ENCODE measurements around the gene B9D2.
"Not testable (repeated sequence)": the region's sequence is repeated elsewhere in the genome, so short reads cannot be mapped to it uniquely, and the experiment has no call there.

Gene B9D2

DNA sequence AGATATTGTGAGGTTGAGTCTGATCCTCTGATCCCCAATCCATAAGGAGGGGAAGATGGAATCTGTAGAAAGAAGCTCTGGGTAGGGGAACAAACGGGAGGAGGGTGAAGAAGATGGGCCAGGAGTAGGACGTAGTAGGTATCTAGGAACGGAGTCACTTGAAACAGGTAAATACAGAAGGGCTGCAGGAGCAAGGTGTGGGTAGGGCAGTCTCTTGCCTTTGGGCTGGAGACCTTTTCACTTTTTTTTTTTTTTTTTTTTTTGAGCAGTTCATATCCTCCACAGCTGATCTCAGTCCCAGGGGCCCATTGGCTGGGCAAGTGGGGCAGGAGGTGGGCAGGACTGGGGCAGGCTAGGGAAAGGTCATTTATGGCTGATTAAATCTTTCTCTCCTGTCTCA is 35.1 kb upstream of the B9D2 start:
- Mint-ChIP-seq H3K9me3 (no peaks in the 10 kb centered on the region), H3K27me3 (ENCODE audit: low read depth) (no peaks in the 10 kb centered on the region), H3K27ac (peak overlapping the region; percentile 18), H3K4me1 (ENCODE audit: low read depth) (peaks cover 29% of the 10 kb centered on the region), H3K4me3 (peak overlapping the region; percentile 97), H3K36me3 (ENCODE audit: low read depth) (peaks cover 4% of the 10 kb centered on the region)

DNA sequence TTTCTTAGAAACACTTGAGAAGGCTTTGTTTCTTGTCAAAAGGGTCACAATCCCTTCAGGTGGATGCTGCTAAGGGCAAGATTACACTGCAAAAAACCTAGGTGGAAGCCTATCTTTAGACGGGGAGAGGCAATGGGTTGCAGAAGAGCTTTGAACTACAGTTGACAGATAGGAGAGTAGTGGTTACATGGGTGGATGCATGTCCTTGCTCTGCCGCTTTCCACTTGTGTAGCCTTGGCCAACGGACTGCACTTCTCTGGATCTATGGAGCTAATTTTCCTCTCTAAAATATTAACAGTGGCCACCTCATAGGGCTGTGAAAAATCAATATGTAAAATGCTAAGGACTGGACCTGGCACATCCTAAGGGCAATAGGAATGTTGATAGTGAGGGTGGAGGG is 34.6 kb upstream of the B9D2 start:
- H3K27ac Mint-ChIP-seq, result peak overlapping the region; percentile 100
- no peaks in the 10 kb centered on the region for H3K9me3 Mint-ChIP-seq
- H3K27me3 Mint-ChIP-seq (ENCODE audit: low read depth), result no peaks in the 10 kb centered on the region
- peaks cover 29% of the 10 kb centered on the region for H3K4me1 Mint-ChIP-seq (ENCODE audit: low read depth)
- H3K4me3 Mint-ChIP-seq, result peak overlapping the region; percentile 97
- H3K36me3 Mint-ChIP-seq (ENCODE audit: low read depth), result peaks cover 4% of the 10 kb centered on the region

GRCh38 chr19:41398050-41398418 is 34.1 kb upstream of the B9D2 start:
- H3K27me3 Mint-ChIP-seq (ENCODE audit: low read depth), result no peaks in the 10 kb centered on the region
- H3K9me3 Mint-ChIP-seq, result no peaks in the 10 kb centered on the region
- H3K27ac Mint-ChIP-seq, result peak overlapping the region; percentile 100
- peaks cover 4% of the 10 kb centered on the region for H3K36me3 Mint-ChIP-seq (ENCODE audit: low read depth)
- H3K4me1 Mint-ChIP-seq (ENCODE audit: low read depth), result peaks cover 29% of the 10 kb centered on the region
- H3K4me3 Mint-ChIP-seq, result peak overlapping the region; percentile 97

DNA sequence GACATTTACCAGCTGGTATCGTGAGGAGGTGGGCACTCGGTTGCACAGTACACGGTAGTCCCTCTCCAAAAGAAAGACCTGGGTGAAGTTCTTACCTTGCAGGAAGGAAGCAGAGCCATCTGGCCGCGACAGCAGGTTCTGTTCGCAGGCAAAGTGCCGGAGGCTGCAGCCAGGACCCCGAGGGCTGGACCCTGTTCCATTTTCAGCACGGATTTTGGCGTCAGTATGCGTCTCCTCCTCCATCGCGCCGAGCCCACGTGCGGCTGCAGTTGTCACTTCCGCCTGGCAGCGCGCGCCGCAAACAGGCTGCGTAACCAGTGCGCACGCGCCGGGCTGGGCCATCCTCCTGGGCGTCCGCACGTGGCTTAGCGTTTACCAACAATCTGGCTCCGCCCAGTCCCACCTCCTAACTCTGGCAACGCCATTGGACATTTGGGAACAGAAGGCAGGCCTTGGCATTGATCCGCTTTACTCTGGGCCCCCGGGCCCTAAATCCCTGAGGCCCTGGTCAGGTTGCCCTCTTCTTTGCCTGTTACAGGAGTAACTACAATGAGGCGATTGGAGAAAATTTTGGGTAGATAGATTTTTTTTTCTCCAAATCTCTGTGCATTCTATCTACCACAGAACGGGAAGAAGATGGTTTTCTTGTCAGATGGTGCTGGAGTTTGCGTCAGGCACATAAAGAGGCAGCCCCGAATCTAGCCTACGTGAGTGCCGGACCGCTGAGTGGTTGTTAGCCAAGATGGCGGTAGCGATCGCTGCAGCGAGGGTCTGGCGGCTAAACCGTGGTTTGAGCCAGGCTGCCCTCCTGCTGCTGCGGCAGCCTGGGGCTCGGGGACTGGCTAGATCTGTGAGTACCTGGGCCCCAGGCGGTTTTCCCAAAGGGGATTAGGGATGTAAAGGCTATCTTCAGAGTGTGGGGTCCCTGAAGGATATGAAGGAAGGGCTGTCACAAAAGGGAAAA is 33.4 kb upstream of the B9D2 start, which contains the start of the genes BCKDHA and EXOSC5:
Gene BCKDHA (plus strand): TSS at position 733 of the 964 bp plus-strand sequence. CDS start 10 bp downstream, at position 743.
Gene EXOSC5 (minus strand): TSS at position 274 of the 964 bp plus-strand sequence. CDS start 31 bp downstream, at position 243.
- H3K9me3 Mint-ChIP-seq, result no peaks in the 10 kb centered on the region
- peak within 1 kb of the TSS; percentile 100 for H3K27ac Mint-ChIP-seq
- peaks cover 4% of the 10 kb centered on the region for H3K36me3 Mint-ChIP-seq (ENCODE audit: low read depth)
- peaks cover 29% of the 10 kb centered on the region for H3K4me1 Mint-ChIP-seq (ENCODE audit: low read depth)
- peak within 1 kb of the TSS; percentile 97 for H3K4me3 Mint-ChIP-seq
- no peaks in the 10 kb centered on the region for H3K27me3 Mint-ChIP-seq (ENCODE audit: low read depth)

GRCh38 chr19:41395355-41395754 is 31.4 kb upstream of the B9D2 start:
- Mint-ChIP-seq H3K36me3 (ENCODE audit: low read depth) (peaks cover 9% of the 10 kb centered on the region), H3K9me3 (no peaks in the 10 kb centered on the region), H3K27me3 (ENCODE audit: low read depth) (no peaks in the 10 kb centered on the region), H3K4me3 (peak overlapping the region; percentile 74), H3K27ac (peak overlapping the region; percentile 67), H3K4me1 (ENCODE audit: low read depth) (peaks cover 29% of the 10 kb centered on the region)

DNA sequence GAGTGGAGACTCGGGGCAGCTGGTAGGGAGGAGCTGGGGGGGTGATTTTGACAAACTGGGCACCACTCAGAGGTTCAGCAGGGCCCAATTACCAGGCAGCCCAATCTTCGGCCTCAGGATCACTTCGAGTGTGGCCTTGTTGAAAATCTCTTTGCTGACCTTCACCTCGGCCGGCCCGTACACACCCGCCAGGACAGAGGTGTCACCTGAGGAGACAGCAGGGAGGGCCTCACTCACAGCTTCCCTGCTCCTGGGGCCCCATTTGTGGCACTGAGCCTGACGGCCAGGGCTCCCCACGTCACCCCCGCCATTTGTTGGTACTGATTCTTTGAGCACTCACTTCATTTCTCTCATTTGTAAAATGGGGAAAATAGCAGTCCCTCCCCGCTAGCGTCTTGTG is 28.8 kb upstream of the B9D2 start:
- Mint-ChIP-seq H3K4me1 (ENCODE audit: low read depth) (peaks cover 13% of the 10 kb centered on the region), H3K9me3 (no peaks in the 10 kb centered on the region), H3K27me3 (ENCODE audit: low read depth) (no peaks in the 10 kb centered on the region), H3K27ac (no peak overlapping the region), H3K4me3 (no peak overlapping the region), H3K36me3 (ENCODE audit: low read depth) (peaks cover 9% of the 10 kb centered on the region)

GRCh38 chr19:41391618-41392017 is 27.7 kb upstream of the B9D2 start:
- Mint-ChIP-seq H3K36me3 (ENCODE audit: low read depth) (peaks cover 8% of the 10 kb centered on the region), H3K27me3 (ENCODE audit: low read depth) (no peaks in the 10 kb centered on the region), H3K27ac (no peak overlapping the region), H3K4me3 (no peak overlapping the region), H3K4me1 (ENCODE audit: low read depth) (peaks cover 13% of the 10 kb centered on the region), H3K9me3 (no peaks in the 10 kb centered on the region)

DNA sequence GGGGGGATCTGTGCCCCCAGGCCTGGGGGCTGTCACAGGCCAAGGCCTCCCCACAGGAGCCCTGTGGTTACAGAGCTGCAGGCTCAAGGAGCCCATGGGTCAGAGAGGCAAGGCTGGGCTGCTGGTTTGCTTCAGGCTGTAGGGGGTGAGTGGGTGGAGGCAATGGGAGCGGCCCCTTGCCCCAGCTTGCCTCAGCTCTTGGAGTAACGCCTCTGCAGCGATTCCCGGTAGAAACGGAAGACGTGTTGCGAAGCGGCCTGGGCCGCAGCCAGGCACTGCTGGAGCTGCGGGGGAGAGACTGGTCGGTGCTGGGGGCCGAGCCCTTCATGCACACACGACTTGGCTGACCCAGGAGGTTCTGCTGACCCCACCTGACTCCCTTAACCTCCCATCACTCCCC is 22.5 kb upstream of the B9D2 start:
- no peaks in the 10 kb centered on the region for H3K27me3 Mint-ChIP-seq (ENCODE audit: low read depth)
- H3K9me3 Mint-ChIP-seq, result no peaks in the 10 kb centered on the region
- peaks cover 2% of the 10 kb centered on the region for H3K36me3 Mint-ChIP-seq (ENCODE audit: low read depth)
- no peak overlapping the region for H3K27ac Mint-ChIP-seq
- H3K4me1 Mint-ChIP-seq (ENCODE audit: low read depth), result no peaks in the 10 kb centered on the region
- H3K4me3 Mint-ChIP-seq, result no peak overlapping the region

DNA sequence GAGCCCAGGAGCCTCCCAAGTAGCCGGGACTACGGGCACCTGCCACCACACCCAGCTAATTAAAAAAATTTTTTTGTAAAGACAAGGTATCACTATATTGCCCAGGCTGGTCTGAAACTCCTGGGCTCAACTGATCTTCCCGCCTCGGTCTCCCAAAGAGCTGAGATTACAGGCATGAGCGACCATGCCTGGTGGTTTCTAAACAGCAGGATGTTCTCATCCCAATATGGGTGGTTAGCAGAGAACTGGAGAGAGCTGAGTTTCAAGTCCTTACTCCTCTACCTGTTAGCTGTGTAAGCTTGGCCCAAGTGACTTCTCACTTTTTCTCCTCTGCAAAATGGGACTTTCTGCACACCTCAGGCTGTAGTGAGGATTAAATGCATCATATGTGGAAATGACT is 20.4 kb upstream of the B9D2 start:
- no peaks in the 10 kb centered on the region for H3K4me1 Mint-ChIP-seq (ENCODE audit: low read depth)

GRCh38 chr19:41381536-41381935 is 17.6 kb upstream of the B9D2 start:
- not testable (repeated sequence) for H3K4me1 Mint-ChIP-seq (ENCODE audit: low read depth); H3K9me3 Mint-ChIP-seq; H3K36me3 Mint-ChIP-seq (ENCODE audit: low read depth); H3K27ac Mint-ChIP-seq; H3K27me3 Mint-ChIP-seq (ENCODE audit: low read depth); H3K4me3 Mint-ChIP-seq

More for the DNA sequence above, 20.4 kb upstream of the B9D2 start:
- no peak overlapping the region for H3K27ac Mint-ChIP-seq
- no peaks in the 10 kb centered on the region for H3K27me3 Mint-ChIP-seq (ENCODE audit: low read depth)
- H3K9me3 Mint-ChIP-seq, result no peaks in the 10 kb centered on the region
- H3K36me3 Mint-ChIP-seq (ENCODE audit: low read depth), result no peaks in the 10 kb centered on the region
- no peak overlapping the region for H3K4me3 Mint-ChIP-seq

DNA sequence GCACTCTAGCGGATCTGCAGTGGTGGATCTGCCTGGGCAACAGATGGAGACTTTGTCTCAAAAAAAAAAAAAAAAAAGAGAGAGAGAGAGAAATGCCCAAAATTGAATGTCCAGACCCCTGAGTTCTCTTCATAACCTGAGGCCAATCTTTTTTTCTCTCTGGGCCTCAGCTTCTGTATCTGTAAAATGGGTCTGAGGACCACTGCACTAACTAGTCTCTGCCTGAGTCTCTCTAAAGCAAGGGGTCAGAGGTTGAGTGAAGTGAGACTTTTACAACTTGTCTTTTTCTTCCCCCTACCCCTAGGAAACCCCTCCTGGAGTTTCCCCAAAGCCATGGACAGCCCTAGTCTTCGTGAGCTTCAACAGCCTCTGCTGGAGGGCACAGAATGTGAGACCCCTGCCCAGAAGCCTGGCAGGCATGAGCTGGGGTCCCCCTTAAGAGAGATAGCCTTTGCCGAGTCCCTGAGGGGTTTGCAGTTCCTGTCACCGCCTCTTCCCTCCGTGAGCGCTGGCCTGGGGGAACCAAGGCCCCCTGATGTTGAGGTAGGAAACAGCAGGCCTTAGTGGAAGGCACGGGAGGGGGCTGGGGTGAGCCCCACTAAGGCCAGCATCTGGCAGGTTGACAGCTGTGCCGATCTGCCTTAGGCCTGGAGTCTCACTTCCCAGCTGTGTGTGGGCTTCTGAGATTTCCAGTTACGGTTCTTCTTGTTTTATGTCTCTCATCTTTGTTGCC is 14.2 kb upstream of the B9D2 start:
- H3K27ac Mint-ChIP-seq, result no peak overlapping the region
- no peaks in the 10 kb centered on the region for H3K36me3 Mint-ChIP-seq (ENCODE audit: low read depth)
- no peaks in the 10 kb centered on the region for H3K9me3 Mint-ChIP-seq
- no peaks in the 10 kb centered on the region for H3K27me3 Mint-ChIP-seq (ENCODE audit: low read depth)
- H3K4me1 Mint-ChIP-seq (ENCODE audit: low read depth), result peaks cover 10% of the 10 kb centered on the region
- H3K4me3 Mint-ChIP-seq, result no peak overlapping the region

DNA sequence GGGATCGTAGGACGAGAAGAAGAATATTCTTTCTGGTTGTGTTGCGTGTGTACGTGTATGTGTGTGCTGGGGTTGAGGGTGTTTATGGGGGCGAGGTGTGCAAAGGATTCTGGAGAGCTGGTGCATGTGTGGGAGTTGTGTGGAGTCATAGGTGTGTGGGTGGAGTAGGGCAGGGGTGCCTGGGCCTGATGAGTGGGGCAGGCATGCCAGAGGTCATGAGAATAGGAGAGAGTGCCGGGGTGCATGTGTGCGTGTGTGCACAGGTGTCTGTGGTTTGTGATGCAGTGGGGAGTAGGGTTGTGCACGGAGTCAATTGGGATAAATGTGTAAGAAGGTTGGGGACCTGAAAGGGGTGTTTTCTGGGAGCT is 13.0 kb upstream of the B9D2 start:
- Mint-ChIP-seq H3K4me3 (peak overlapping the region; percentile 78), H3K9me3 (no peaks in the 10 kb centered on the region), H3K4me1 (ENCODE audit: low read depth) (peaks cover 10% of the 10 kb centered on the region), H3K27ac (peak overlapping the region; percentile 67), H3K27me3 (ENCODE audit: low read depth) (no peaks in the 10 kb centered on the region), H3K36me3 (ENCODE audit: low read depth) (no peaks in the 10 kb centered on the region)

GRCh38 chr19:41376241-41376997 is 12.5 kb upstream of the B9D2 start, which contains the start of gene TMEM91:
TSS of gene TMEM91 (plus strand) at chr19:41376533. CDS start at chr19:41378310, 1,777 bp downstream.
- Mint-ChIP-seq H3K27ac (peak within 1 kb of the TSS; percentile 67), H3K36me3 (ENCODE audit: low read depth) (peaks cover 1% of the 10 kb centered on the region), H3K4me3 (peak within 1 kb of the TSS; percentile 78), H3K4me1 (ENCODE audit: low read depth) (peaks cover 10% of the 10 kb centered on the region), H3K27me3 (ENCODE audit: low read depth) (no peaks in the 10 kb centered on the region), H3K9me3 (no peaks in the 10 kb centered on the region)

- no peak overlapping the region for H3K4me3 Mint-ChIP-seq
- H3K9me3 Mint-ChIP-seq, result no peaks in the 10 kb centered on the region
- H3K27me3 Mint-ChIP-seq (ENCODE audit: low read depth), result no peaks in the 10 kb centered on the region
- peaks cover 3% of the 10 kb centered on the region for H3K36me3 Mint-ChIP-seq (ENCODE audit: low read depth)
- H3K4me1 Mint-ChIP-seq (ENCODE audit: low read depth), result peaks cover 12% of the 10 kb centered on the region
- H3K27ac Mint-ChIP-seq, result peak overlapping the region; percentile 31
Measured at GRCh38 chr19:41373993-41374392, 10.0 kb upstream of the B9D2 start.
